NCI-H2081 (cell line): ENCODE results near the gene AQP12B.

Experiments
- DNase-seq, 2 experiments: peaks; one replicate each; lab custom pipeline; 2025; lab: John Stamatoyannopoulos, UW

The AQP12B gene

GRCh38 chr2:240647503-240648154 is 35.1 kb downstream of the AQP12B start:
- no peak for DNase-seq

GRCh38 chr2:240646900-240647502 is 35.7 kb downstream of the AQP12B start:
- DNase-seq = no peak

- DNase-seq = no peak
These were observed 36.3 kb downstream of the AQP12B start for GRCh38 chr2:240646176-240646899.

- no peak for DNase-seq
These were observed 36.9 kb downstream of the AQP12B start for GRCh38 chr2:240645801-240646175.

- no peak for DNase-seq
These were observed 37.3 kb downstream of the AQP12B start for GRCh38 chr2:240645346-240645745.

- no peak for DNase-seq
These were observed 37.8 kb downstream of the AQP12B start for GRCh38 chr2:240644859-240645301.

GRCh38 chr2:240644171-240644651 is 38.5 kb downstream of the AQP12B start:
- DNase-seq = no peak

GRCh38 chr2:240643811-240644150 is 38.9 kb downstream of the AQP12B start:
- DNase-seq = no peak

- DNase-seq = no peak
These were observed 39.4 kb downstream of the AQP12B start for GRCh38 chr2:240643093-240643810.

GRCh38 chr2:240642806-240643092 is 39.9 kb downstream of the AQP12B start:
- no peak for DNase-seq

GRCh38 chr2:240642061-240642805 is 40.5 kb downstream of the AQP12B start:
- no peak for DNase-seq

- DNase-seq = no peak
These were observed 41.7 kb downstream of the AQP12B start for GRCh38 chr2:240640939-240641338.

GRCh38 chr2:240639566-240639965 is 43.1 kb downstream of the AQP12B start:
- no peak for DNase-seq

- DNase-seq = no peak
These were observed 44.0 kb downstream of the AQP12B start for GRCh38 chr2:240638512-240639160.

GRCh38 chr2:240637901-240638345 is 44.8 kb downstream of the AQP12B start:
- no peak for DNase-seq

- DNase-seq = no peak
These were observed 45.4 kb downstream of the AQP12B start for GRCh38 chr2:240637116-240637900.

- no peak for DNase-seq
These were observed 46.0 kb downstream of the AQP12B start for GRCh38 chr2:240636563-240637115.

GRCh38 chr2:240635998-240636547 is 46.6 kb downstream of the AQP12B start:
- no peak for DNase-seq

- DNase-seq = no peak
These were observed 47.3 kb downstream of the AQP12B start for GRCh38 chr2:240635121-240635997.
